Kasumi-1 (cell line): ENCODE measurements around the gene SLC2A14.
"Not testable (repeated sequence)": the region's sequence is repeated elsewhere in the genome, so short reads cannot be mapped to it uniquely, and the experiment has no call there.

Source experiments
- DNase-seq, 2 experiments: peaks; one replicate each; lab custom pipeline; 2025; lab: John Stamatoyannopoulos, UW

The SLC2A14 gene

DNA sequence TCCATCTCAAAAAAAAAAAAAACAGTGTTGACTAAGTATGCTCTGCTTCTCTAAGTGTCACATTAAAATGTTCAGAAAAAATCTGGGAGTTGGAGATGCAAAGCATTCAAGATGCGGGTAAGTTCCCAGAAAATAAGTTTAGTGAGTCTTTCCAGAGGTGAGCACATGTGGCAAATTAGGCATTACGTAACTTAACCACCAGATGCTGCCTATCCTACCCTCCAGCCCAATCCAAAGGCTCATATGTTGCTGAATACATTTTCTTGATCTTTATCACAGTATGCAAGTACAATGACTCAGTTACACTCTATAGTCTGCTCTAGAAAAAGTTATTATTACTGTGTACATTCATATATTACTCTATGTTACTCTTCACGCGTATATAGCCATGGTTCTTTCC, 3.6 kb downstream of the SLC2A14 start:
- no peak for DNase-seq

DNA sequence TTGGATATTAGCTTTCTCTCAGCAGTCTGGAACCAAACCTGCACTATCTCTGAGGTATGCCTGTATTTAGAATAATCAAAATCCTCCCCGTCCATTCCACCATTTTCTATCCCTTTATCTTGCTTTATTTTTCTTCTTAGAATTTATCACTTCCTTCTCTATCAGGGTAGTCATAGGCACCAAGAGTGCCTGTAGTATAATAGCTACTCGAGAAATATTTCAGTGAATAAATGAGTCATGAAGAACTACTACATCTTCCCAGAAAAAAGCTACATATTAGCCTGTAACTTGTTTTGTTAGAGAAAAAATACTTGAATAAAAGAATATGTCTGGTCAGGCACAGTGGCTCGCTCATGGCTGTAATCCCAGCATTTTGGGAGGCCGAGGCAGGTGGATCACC, 4.3 kb downstream of the SLC2A14 start:
- no peak for DNase-seq

DNA sequence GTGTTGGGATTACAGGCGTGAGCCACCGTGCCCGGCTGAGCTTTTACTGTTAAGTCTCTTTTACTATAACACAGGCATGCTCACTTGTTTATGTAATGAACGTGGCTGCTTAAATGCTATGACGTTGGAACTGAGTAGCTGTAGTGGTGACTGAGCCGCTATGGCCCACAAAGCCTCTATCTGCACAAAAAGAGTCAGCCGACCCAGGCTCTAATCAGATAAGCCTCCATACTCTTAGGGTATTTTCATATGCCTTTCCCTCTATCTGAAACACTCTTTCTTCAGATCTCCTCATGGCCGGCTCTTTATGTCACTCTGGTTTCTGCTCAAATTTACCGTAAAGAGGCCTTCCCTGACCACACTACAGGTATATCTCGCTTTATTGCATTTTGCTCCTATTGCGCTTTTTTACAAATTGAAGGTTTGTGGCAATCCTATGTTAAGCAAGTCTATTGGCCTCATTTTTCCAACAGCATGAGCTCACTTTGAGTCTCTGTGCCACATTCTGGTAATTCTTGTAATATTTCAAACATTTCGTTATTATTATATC, 8.0 kb downstream of the SLC2A14 start:
- no peak for DNase-seq

DNA sequence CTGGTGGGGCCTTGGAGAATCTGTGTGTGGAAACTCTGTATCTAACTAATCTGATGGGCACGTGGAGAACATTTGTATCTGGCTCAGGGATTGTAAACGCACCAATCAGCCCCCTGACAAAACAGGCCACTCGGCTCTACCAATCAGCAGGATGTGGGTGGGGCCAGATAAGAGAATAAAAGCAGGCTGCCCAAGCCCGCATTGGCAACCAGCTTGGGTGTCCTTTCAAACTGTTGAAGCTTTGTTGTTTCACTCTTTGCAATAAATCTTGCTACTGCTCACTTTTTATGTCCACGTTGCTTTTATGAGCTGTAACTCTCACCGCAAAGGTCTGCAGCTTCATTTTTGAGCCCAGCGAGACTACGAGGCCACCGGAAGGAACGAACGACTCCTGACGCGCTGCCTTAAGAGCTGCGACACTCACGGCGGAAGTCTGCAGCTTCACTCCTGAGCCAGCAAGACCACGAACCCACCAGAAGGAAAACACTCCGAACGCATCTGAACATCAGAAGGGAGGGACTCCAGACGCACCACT, 9.8 kb downstream of the SLC2A14 start:
- DNase-seq: peak; percentile 11 to 44

DNA sequence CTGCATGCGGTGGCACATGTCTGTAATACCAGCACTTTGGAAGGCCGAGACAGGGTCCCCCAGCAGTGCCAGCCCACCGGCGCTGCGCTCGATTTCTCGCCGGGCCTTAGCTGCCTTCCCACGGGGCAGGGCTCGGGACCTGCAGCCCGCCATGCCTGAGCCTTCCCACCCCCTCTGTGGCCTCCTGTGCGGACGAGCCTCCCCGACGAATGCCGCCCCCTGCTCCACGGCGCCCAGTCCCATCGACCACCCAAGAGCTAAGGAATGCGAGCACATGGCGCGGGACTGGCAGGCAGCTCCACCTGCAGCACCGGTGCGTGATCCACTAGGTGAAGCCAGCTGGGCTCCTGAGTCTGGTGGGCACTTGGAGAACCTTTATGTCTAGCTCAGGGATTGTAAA, 10.4 kb downstream of the SLC2A14 start:
- DNase-seq: not testable (repeated sequence)

DNA sequence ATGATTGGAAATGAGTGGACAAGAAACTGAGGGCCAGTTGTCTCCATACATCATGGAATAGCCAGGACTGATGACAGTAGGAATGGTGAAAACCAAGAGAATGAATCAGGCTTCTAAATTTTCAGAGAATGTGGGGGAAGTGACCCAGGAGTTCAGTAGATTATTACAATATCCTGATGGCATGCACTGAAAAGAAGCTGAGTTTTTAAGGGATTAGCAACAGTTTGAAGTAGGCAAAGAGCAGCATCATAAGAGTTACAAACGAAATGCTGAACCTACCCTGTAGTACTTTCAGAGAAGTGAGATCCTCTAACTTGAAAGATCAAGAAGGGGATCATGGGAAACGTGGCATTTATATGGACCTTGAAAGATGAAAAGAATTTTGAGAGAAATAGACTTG, 13.2 kb downstream of the SLC2A14 start:
- DNase-seq: no peak

DNA sequence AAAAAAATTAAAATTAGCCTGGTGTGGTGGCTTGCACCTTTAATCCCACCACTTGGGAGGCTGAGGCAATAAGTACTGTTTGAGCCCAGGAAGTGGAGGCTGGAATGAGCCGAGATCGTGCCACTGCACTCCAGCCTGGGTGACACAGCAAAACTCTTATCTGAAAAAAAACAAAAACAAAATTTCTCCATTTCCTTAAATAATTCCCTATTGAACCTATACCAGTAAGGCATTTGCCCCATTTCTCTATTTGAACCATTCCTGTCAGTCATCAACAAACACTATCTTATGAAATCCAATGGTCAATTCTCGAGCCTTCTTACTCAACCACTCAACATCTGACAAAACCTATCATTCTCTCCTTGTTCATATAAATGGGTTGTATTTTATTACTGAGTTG, 14.7 kb downstream of the SLC2A14 start:
- DNase-seq: no peak

DNA sequence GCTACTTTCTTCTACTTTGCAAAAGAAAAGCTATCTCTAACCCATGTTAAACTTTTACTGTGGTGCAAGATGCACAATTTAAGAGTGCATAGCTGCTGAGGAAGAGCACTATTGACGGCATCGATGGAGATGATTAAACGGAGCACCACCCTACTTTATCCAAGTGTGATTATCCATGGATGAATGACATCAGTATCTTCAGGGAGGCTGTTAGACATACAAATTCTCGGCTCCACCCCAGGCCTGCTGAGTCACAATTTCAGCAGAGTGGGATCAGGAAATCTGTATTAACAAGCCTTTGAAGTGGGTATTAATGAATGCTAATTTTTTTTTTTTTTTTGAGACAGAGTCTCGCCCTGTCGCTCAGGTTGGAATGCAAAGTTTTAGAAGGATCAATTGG, 16.2 kb downstream of the SLC2A14 start:
- DNase-seq: no peak

DNA sequence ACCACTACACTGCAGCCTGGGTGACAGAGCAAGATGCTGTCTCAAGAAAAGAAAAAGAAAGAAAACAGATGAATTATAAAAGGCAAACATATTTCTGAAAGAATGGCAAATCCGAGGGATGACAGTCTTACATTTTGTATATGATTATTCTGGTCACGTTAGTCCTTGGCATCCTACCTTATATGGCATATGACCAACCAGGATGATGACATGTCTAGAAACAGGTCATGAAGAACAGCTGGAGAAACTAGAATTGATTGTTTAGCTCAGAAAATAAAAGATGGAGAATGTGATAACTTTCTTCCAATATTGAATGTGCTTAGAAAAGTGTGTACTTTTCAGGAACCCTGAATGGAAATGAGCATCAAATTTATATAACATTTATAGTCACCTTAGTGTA, 19.2 kb downstream of the SLC2A14 start:
- DNase-seq: no peak

DNA sequence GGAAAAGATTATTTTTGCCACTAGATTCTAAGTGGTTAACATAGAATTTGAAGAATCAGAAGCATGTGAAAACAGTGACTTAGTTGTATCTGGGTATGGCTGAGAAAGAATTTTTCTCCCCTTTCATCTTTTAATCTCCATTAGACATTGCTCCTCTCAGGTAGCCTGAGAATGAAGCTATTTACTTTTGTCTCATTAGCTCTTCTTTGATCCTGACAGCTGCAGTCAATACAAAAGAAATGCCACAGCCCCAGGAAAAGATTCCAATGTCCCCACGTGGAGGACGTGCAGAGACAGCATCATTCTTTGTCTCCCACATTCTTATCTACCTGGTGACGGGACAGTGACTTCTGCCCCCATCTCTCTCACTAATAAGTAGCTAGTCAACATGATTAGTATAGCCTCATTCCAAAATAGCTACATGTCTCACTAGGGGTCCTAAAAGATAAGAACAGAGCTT, 21.1 kb downstream of the SLC2A14 start:
- not testable (repeated sequence) for DNase-seq

DNA sequence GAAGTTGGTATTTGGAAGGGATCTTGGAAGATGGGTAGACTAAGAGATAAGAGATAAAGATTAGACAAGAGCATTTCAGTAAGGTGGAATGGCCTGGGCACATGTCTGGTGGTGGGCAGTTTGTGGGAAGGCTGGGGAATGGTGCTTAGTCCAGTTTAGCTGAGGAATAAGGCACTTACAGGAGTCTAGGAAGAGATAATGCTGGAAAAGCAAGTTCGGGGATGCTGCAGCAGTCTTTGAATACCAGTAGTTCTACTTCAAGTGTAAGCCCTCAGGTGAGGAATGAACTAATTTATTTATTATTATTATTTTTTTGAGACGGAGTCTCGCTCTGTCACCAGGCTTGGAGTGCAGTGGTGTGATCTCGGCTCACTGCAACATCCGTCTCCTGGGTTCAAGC, 22.6 kb downstream of the SLC2A14 start:
- not testable (repeated sequence) for DNase-seq

DNA sequence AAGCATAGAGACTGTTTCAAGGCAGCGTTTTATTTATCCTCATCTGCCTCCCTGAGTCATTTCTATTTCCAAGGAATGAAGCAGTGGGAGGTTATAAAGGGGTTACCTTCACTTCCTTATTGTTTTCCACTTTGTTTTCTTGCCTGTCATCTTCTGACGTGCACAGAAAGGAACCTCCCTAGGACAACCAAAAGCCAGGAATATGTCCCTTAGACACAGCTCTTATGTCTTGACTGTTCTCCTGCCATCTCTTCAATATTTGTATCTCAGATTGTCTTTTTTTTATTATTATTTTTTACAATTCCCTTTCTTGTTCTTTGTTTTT, 24.7 kb downstream of the SLC2A14 start:
- DNase-seq: not testable (repeated sequence)

DNA sequence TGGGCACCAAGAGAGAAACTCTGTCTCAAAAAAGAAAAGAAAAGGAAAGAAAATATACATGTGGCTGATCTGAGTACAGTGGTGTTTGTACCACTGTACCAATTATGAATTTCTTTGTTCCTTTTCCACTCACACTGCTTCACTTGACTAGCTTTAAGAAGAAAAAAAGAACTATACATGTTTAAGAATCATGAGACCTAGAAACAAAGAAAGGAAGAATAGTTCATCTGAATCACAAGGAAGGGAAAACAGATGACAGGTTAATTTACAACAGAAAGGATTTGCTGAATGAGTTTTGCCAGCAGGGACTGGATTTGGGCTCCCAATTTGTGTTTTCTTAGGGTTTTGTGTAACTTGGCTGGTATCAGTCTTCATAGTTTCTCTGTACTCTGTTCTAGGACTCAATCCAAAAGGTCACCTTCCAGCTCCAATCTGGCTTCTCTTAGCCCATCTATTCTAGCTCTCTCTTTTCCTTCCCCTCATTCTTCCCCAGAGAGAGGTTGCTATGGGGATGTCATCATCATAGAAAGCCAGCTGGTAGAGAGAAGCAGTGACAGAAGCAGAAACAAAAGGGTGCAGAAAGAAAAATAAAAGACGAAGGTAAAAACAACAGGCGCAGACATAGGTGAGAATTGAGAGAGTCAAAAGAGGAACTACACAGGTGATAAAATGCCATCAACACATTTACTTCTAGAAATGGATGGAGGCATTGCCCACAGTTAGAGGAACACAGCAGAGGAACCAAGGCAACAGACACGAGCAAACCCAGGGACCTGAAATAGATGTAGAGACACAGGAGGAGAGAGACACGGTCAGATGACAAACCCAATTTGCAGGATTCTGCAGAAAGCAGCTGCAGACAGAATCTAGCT, 25.3 kb downstream of the SLC2A14 start:
- DNase-seq: not testable (repeated sequence)

DNA sequence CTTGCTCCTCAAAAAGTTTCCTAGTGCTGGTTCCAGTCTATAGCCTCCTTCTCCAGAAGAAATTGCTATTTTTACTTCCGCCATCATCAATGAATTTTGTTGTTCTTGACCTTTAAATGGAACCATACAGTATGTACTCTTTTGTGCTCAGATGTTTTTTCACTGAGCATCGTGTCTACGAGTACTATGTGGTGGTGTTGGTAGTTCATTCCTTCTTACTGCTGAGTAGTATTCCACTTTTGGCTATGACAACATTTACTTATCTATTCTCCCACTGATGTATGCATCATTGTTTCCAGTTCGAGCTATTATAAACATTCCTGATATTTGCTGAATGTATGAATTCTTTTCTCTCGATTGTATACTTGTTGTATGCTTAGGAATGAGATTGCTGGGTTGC, 28.6 kb downstream of the SLC2A14 start:
- DNase-seq: no peak

DNA sequence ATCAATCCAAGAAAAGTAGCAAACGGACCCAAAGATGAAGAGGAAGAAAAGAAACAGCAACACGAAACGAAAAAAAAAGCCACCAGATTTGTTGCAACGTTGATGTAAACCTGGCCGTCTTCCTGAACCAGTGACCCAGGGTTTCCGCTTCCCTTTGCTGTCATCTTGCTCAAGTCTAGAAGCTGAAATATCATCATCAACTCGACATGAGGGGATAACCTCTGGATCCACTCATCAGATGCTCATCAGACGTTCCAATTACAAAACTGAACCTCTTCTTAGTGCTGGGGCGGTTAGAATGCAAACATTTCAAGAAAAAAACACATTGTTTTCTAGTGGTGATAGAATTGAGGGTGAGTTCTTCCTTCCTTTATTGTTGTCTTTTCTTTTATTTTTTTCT, 29.1 kb downstream of the SLC2A14 start:
- not testable (repeated sequence) for DNase-seq

DNA sequence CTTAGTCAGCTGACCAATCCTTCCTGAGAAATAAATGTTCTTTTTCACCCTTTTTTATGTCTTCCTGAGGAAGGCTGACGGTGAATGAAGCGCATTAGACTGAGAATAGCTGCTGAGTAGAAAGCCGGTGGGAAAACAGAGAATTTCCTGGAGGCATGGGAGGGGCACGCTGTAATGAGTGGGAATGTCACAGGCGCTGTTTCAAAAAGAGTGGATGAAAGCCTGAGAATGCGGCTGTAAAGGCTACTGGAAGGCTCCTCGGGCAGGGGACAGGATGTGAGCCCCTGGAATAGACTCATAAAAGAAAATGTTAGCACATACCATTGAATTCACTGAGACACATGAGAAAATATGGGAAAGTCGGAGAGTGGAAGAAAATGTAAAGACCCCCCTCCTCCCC, 29.6 kb downstream of the SLC2A14 start:
- DNase-seq: not testable (repeated sequence)

DNA sequence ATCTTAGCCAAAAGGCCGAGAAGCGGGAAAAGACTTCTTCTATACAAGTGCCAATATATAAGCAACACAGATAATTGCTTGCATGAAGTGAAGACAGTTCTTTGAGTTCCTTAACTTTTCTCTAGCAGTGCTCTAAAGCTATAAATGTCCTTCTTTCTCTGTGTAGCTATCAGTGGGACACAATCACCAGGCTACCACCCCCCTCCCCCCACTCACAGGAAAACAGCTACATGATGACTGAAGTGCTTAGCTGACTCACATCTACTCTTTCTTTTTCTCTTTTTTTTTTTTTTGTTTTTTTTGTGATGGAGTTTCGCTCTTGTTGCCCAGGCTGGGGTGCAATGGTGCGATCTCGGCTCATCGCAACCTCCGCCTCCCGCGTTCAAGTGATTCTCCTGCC, 30.3 kb downstream of the SLC2A14 start:
- DNase-seq: not testable (repeated sequence)

DNA sequence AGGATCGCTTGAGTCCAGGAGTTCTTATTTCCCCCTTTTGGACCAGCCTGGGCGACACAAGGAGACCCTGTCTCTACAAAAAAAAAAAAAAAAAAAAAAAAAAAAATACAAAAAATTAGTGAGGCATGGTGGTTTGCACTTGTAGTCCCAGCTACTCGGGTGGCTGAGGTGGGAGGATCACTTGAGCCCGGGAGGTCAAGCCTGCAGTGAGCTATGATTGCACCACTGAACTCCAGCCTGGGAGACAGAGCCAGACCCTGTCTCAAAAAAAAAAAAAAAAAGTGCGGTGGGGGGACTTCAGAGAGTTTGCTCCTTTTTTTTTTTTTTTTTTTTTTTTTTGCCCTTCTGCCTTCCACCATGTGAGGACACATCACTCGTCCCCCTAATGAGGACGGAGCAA, 32.9 kb downstream of the SLC2A14 start:
- not testable (repeated sequence) for DNase-seq

DNA sequence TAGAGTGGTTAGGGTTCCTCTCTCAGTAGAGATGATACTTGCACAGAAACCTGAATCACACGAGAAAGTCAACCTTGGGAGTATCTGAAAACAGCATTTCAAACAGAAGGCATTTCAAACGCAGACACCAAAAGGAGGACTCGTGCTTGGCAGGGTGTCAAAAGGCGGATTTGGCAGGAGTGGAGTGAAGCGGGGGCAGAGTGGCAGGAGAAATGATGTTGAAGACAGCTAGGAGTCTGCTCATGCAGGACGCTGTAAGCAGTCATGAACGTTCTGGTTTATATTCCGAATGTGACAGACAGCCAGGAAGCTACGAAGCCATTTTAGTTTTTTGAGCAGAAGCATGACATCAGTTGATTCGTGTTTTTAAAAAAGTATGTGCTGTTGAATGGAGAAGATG, 33.5 kb downstream of the SLC2A14 start:
- DNase-seq: not testable (repeated sequence)

DNA sequence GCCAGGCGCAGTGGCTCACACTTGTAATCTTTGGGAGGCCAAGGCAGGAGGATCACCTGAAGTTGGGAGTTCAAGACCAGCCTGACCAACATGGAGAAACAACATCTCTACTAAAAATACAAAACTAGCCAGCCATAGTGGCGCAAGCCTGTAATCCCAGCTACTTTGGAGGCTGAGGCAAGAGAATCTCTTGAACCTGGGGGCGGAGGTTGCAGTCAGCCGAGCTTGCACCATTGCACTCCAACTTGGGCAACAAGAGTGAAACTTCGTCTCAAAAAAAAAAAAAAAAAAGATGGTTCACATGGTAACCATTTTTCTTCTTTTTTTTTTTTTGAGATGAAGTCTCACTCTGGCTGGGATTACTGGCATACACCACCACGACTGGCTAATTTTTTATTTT, 35.3 kb downstream of the SLC2A14 start:
- no peak for DNase-seq

DNA sequence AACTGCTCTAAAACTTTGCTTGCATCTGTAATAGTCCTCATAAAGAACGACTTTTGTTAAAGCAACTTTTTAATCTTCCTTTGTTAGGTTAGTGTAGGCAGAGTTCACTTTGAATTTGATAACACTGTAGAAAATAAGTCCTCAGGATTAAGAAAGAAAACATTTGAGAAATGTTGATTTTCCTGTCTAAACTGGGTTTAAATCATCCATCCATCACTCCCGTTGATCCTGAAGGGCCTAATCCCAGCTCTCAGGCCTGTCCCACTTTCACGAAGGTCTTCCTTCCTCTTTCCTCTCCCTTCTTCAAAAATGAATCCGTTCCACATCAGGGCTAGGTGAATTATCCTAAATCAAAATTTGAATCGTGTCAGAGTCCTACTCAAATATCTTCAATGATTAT, 36.9 kb downstream of the SLC2A14 start:
- no peak for DNase-seq

DNA sequence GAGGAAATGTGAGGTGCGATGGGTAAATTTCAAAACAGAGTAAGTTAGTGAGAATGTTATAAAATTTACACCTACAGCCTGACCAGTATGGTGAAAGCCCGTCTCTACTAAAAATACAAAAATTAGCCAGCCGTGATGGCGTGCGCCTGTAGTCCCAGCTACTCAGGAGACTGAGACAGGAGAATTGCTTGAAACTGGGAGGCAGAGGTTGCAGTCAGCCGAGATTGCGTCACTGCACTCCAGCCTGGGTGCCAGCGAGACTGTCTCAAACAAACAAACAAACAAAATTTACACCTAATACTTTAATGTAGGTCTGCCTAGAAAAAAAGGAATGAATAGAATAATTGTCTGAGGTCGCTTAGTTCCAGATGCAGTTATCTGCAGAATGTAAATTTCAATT, 37.6 kb downstream of the SLC2A14 start:
- no peak for DNase-seq

DNA sequence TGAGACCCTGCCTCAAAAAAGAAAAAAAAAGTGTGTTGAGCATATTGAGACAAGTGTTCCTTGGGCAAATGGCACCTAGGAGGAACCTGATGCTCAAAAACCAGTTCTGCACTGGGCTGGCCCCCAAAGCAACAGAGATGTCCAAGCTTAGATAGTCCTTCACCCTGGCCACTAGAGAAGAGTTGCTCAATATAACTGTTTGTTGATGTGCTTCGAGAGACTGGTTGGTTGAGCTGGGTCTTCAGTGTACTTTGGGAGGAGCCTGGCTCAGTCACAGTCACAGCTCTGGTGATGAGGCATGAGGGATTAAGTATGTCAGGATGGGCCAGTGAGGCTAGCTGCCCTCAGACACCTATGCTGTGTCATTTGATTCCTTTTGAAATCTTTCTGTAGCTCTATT, 38.0 kb downstream of the SLC2A14 start:
- DNase-seq: no peak

DNA sequence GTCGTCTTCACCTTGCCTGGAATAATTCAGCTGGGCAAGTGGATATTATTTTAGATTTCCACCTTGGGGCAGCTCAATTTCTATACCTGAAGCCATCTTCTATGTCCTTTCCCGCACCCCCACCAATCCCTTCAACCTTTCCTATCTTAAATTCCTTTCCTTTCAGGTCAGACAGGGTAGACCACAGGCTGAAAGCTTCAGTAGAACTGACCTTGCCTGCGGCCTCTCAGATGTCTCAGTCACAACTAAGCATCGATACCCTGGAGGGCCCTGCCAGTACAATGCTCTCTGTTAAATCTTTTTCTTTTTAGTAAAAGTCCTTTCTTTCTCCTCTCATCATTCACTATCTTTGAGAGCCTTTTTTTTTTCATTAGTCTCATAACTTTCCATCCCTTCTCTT, 38.9 kb downstream of the SLC2A14 start:
- DNase-seq: no peak
